IMR-90 (cell line): ENCODE measurements around the gene ASB1. TPM values are rescaled to one million over a fixed set of nuclear protein-coding genes. Genes with fewer than 3 reads are reported as not detected.

Experiments
- ATAC-seq: fragments of 200-7000 bp; cut with Tn5 transposase; 2 replicates; pipeline ENCODE4 v1.9.1; 2020; ENCODE audit warnings: low read depth, mild to moderate bottlenecking, moderate library complexity
- BruUV-seq: library from RNA; stranded (reverse); fragments of 400-500 nt; replicated peaks from 2 replicates; lab custom pipeline; 2021; lab: Mats Ljungman, UMichigan
- CTCF ChIA-PET: fragments of 300-600 bp; formaldehyde crosslinking; extraction: SDS; loops from one replicate; lab custom pipeline; 2021; ENCODE audit warnings: antibody characterized with exemption; lab: Yijun Ruan, JAX
- POLR2A ChIA-PET: fragments of 300-600 bp; sonication (Branson Sonifier 250); formaldehyde crosslinking; loops from one replicate; lab custom pipeline; 2022; ENCODE audit warnings: antibody characterized with exemption; ENCODE audit not compliant: unreplicated experiment; lab: Charles Lee
- DNase-seq: peaks from one replicate; pipeline ENCODE4 v3.0.0; 2013
- H2AFZ ChIP-seq: replicated peaks from 2 replicates; pipeline ENCODE3; 2013; ENCODE audit warnings: low read length, mild to moderate bottlenecking; ENCODE audit not compliant: poor library complexity
- H2AK5ac ChIP-seq: 2 replicates; pipeline ENCODE4 v1.6.1; 2013; ENCODE audit warnings: low read depth, low read length, inconsistent platforms
- H2AK9ac ChIP-seq: replicated peaks from 2 replicates; pipeline ENCODE3; 2013; ENCODE audit warnings: mild to moderate bottlenecking, low read depth, low read length, moderate library complexity; ENCODE audit not compliant: poor library complexity
- H2BK120ac ChIP-seq: 2 replicates; pipeline ENCODE4 v1.6.1; 2013; ENCODE audit warnings: low read depth, low read length, inconsistent platforms
- H2BK15ac ChIP-seq: 3 replicates; pipeline ENCODE4 v1.6.1; 2013; ENCODE audit warnings: low read depth, low read length, inconsistent platforms
- H2BK20ac ChIP-seq: 2 replicates; pipeline ENCODE4 v1.6.1; 2013; ENCODE audit warnings: low read depth, mild to moderate bottlenecking, inconsistent platforms, low read length, moderate library complexity
- H2BK5ac ChIP-seq: 2 replicates; pipeline ENCODE4 v1.6.1; 2013; ENCODE audit warnings: mild to moderate bottlenecking, low read depth, low read length, inconsistent platforms; ENCODE audit not compliant: poor library complexity, severe bottlenecking
- H3K14ac ChIP-seq: replicated peaks from 2 replicates; pipeline ENCODE4 v1.6.1; 2013; ENCODE audit warnings: low read depth, low read length, inconsistent platforms
- H3K18ac ChIP-seq: 2 replicates; pipeline ENCODE4 v1.6.1; 2013; ENCODE audit warnings: low read depth, low read length, control low read depth
- H3K23ac ChIP-seq: 2 replicates; pipeline ENCODE4 v1.6.1; 2013; ENCODE audit warnings: low read depth, low read length, inconsistent platforms
- H3K27ac ChIP-seq: 2 replicates; pipeline ENCODE4 v1.5.1; 2013; ENCODE audit warnings: mild to moderate bottlenecking, control low read depth, low read length; ENCODE audit not compliant: insufficient read depth
- H3K27me3 ChIP-seq: 2 replicates; pipeline ENCODE4 v1.6.1; 2013; ENCODE audit warnings: low read length; ENCODE audit not compliant: control insufficient read depth, insufficient read depth
- H3K36me3 ChIP-seq: 2 replicates; pipeline ENCODE4 v1.6.1; 2013; ENCODE audit warnings: low read length, mixed read lengths; ENCODE audit not compliant: control insufficient read depth, insufficient read depth
- H3K4ac ChIP-seq: 2 replicates; pipeline ENCODE4 v1.6.1; 2013; ENCODE audit warnings: low read depth, low read length, inconsistent platforms
- H3K4me1 ChIP-seq: 2 replicates; pipeline ENCODE4 v1.6.1; 2013; ENCODE audit warnings: low read length, mixed read lengths; ENCODE audit not compliant: control insufficient read depth, insufficient read depth
- H3K4me2 ChIP-seq: 2 replicates; pipeline ENCODE4 v1.6.1; 2013; ENCODE audit warnings: low read depth, mild to moderate bottlenecking, control low read depth, low read length, moderate library complexity
- H3K4me3 ChIP-seq: 2 replicates; pipeline ENCODE4 v1.5.1; 2013; ENCODE audit warnings: low read depth, mild to moderate bottlenecking, control low read depth, low read length, moderate library complexity; ENCODE audit not compliant: insufficient read depth
- H3K56ac ChIP-seq: 2 replicates; pipeline ENCODE4 v1.6.1; 2013; ENCODE audit warnings: low read length, inconsistent platforms; ENCODE audit not compliant: insufficient read depth; ENCODE audit errors: extremely low read depth
- H3K79me1 ChIP-seq, 2 experiments: 2 replicates each; pipeline ENCODE4 v1.6.1; 2013; ENCODE audit warnings: low read length in 2 of 2, inconsistent platforms in 1 of 2, low read depth in 1 of 2
- H3K9ac ChIP-seq: 2 replicates; pipeline ENCODE4 v1.6.1; 2013; ENCODE audit warnings: low read depth, low read length, control low read depth
- H3K9me1 ChIP-seq: 2 replicates; pipeline ENCODE4 v1.6.1; 2013; ENCODE audit warnings: low read length, inconsistent platforms; ENCODE audit not compliant: insufficient read depth
- H3K9me3 ChIP-seq: 2 replicates; pipeline ENCODE4 v1.6.1; 2013; ENCODE audit warnings: low read length; ENCODE audit not compliant: control insufficient read depth, insufficient read depth
- H4K20me1 ChIP-seq: 2 replicates; pipeline ENCODE4 v1.6.1; 2013; ENCODE audit warnings: low read length, inconsistent platforms; ENCODE audit not compliant: insufficient read depth
- H4K5ac ChIP-seq: 2 replicates; pipeline ENCODE4 v1.6.1; 2013; ENCODE audit warnings: mild to moderate bottlenecking, low read depth, low read length, control low read depth
- H4K8ac ChIP-seq, 2 experiments: 2 replicates each; pipeline ENCODE4 v1.6.1; 2013; ENCODE audit warnings: low read depth in 2 of 2, low read length in 2 of 2, control low read depth in 1 of 2, inconsistent platforms in 1 of 2
- H4K91ac ChIP-seq: 2 replicates; pipeline ENCODE4 v1.6.1; 2013; ENCODE audit warnings: low read depth, low read length, inconsistent platforms; ENCODE audit not compliant: insufficient read depth
- BHLHE40 ChIP-seq: fragments of 150-350 bp; IDR thresholded peaks from 2 replicates; pipeline ENCODE4 v1.6.1; 2016; ENCODE audit warnings: mild to moderate bottlenecking, low read depth, low read length
- CHD1 ChIP-seq: IDR thresholded peaks from 2 replicates; pipeline ENCODE4 v1.6.1; 2012; ENCODE audit warnings: low read depth, low read length, improper control_type of control experiment
- CTCF ChIP-seq: conservative IDR thresholded peaks from 2 replicates; pipeline ENCODE4 v1.5.1; 2012; ENCODE audit warnings: mild to moderate bottlenecking, low read depth, low read length, improper control_type of control experiment
- ELK1 ChIP-seq: fragments of 150-350 bp; IDR thresholded peaks from 2 replicates; pipeline ENCODE4 v1.6.1; 2016; ENCODE audit warnings: low read depth, mild to moderate bottlenecking, low read length, moderate library complexity, borderline replicate concordance
- FOS ChIP-seq: fragments of 150-350 bp; IDR thresholded peaks from 2 replicates; pipeline ENCODE4 v1.6.1; 2016; ENCODE audit warnings: low read depth, low read length
- MAZ ChIP-seq: IDR thresholded peaks from 2 replicates; pipeline ENCODE4 v1.6.1; 2012; ENCODE audit warnings: low read depth, mild to moderate bottlenecking, low read length, improper control_type of control experiment, moderate library complexity, borderline replicate concordance
- NFE2L2 ChIP-seq: fragments of 150-350 bp; IDR thresholded peaks from 2 replicates; pipeline ENCODE4 v1.6.1; 2016; ENCODE audit warnings: low read depth, mild to moderate bottlenecking, low read length
- POLR2A ChIP-seq: IDR thresholded peaks from 2 replicates; pipeline ENCODE4 v1.6.1; 2012; ENCODE audit warnings: mild to moderate bottlenecking, low read depth, low read length
- RCOR1 ChIP-seq: IDR thresholded peaks from 2 replicates; pipeline ENCODE4 v1.6.1; 2012; ENCODE audit warnings: mild to moderate bottlenecking, low read length, improper control_type of control experiment; ENCODE audit not compliant: insufficient replicate concordance
- RFX5 ChIP-seq: IDR thresholded peaks from 2 replicates; pipeline ENCODE4 v1.8.0; 2012; ENCODE audit warnings: low read depth, mild to moderate bottlenecking, low read length, moderate library complexity
- SMC3 ChIP-seq: fragments of 150-350 bp; IDR thresholded peaks from 2 replicates; pipeline ENCODE4 v1.6.1; 2016; ENCODE audit warnings: low read depth, mild to moderate bottlenecking, antibody characterized with exemption, low read length, moderate library complexity
- USF2 ChIP-seq: fragments of 150-350 bp; IDR thresholded peaks from 2 replicates; pipeline ENCODE4 v1.6.1; 2017; ENCODE audit warnings: mild to moderate bottlenecking, antibody characterized with exemption, low read length, low read depth
- WGBS, 2 experiments: methylation state at CpG; one replicate each; pipeline versions ENCODE4 v1.1.5 to v1.1.7; 2013; ENCODE audit warnings: missing lambda C conversion rate in 2 of 2; ENCODE audit not compliant: insufficient read length in 1 of 2; ENCODE audit errors: extremely low coverage in 2 of 2; 5-methylcytosine and 5-hydroxymethylcytosine counted together
- dilution Hi-C: fragments of 300-500 bp; cut with HindIII; formaldehyde crosslinking; loops from one replicate; pipeline ENCODE4 v1.14.3; 2018; ENCODE audit warnings: low sequenced_read_pairs; ENCODE audit not compliant: unreplicated experiment
- in situ Hi-C: fragments of 300-500 bp; cut with MboI; formaldehyde crosslinking; loops from 3 replicates; pipeline ENCODE4 v1.14.3; 2019; ENCODE audit warnings: low sequenced_read_pairs, inconsistent platforms, mixed read lengths
- intact Hi-C: fragments of 100-400 bp; cut with micrococcal nuclease; formaldehyde crosslinking; loops from 2 replicates; pipeline ENCODE4 v1.10.0; 2022
- polyA plus RNA-seq, 3 experiments: library from polyadenylated mRNA; depleted of rRNA; stranded (reverse); fragments of >200 nt; gene quantifications; 2 replicates each; pipeline ENCODE4 v1.2.3, GENCODE V29; 2012; ENCODE audit warnings: low replicate concordance in 1 of 3
- total RNA-seq: library from RNA; depleted of rRNA; stranded (reverse); fragments of >200 nt; gene quantifications from 2 replicates; pipeline ENCODE4 v1.2.3, GENCODE V29; 2012

The ASB1 gene
- total and polyA plus RNA-seq, 2 of the 4 experiments (the other 2 are of a cell fraction) = 23.5 to 37.3 TPM

GRCh38 chr2:238383135-238383534 lies 43.6 kb upstream of the ASB1 start:
- Histone ChIP-seq H2AK9ac (no peak overlapping the region), H4K20me1 (no peaks in the 10 kb centered on the region), H4K5ac (no peak overlapping the region), H3K4me2 (no peak overlapping the region), H4K8ac (no peak overlapping the region), H3K36me3 (peaks cover 7% of the 10 kb centered on the region), H3K4me3 (no peak overlapping the region), H3K9ac (no peak overlapping the region), H3K4ac (no peak overlapping the region), H3K79me1 (peaks cover 0 to 12% of the 10 kb centered on the region in 2 experiments; a peak in 3 of 4 replicates), H2BK15ac (no peak overlapping the region), H3K14ac (no peak overlapping the region), H2BK120ac (no peak overlapping the region), H3K18ac (no peak overlapping the region), H2BK20ac (no peak overlapping the region), H3K4me1 (peaks cover 16% of the 10 kb centered on the region), H2AK5ac (no peak overlapping the region), H3K56ac (no peak overlapping the region), H3K9me3 (no peaks in the 10 kb centered on the region), H3K23ac (no peak overlapping the region), H3K27me3 (no peaks in the 10 kb centered on the region), H3K27ac (no peak overlapping the region), H3K9me1 (peaks cover 18% of the 10 kb centered on the region), H2AFZ (no peak overlapping the region), H2BK5ac (no peak overlapping the region), H4K91ac (no peak overlapping the region)
- in situ Hi-C loops = no loop called here
- BruUV-seq = no TSS peak
- DNase-seq (no peak), ATAC-seq (no peak)
- no CpG with 5 or more reads among the region's 5 CpGs for WGBS, 2 experiments
- intact Hi-C loops = no loop called here
- dilution Hi-C loops = no loop called here
- ChIA-PET POLR2A (no interaction called here), CTCF (no interaction called here)
- TF ChIP-seq MAZ (no peak), RCOR1 (no peak), FOS (no peak), USF2 (no peak), NFE2L2 (no peak), CTCF (no peak), RFX5 (no peak), POLR2A (no peak), SMC3 (no peak), BHLHE40 (no peak), ELK1 (no peak), CHD1 (no peak)
